ENCODE data around the gene CYP1A1. TPM values are rescaled to one million over a fixed set of nuclear protein-coding genes. Genes with fewer than 3 reads are reported as not detected.
"Not testable (repeated sequence)": the region's sequence is repeated elsewhere in the genome, so short reads cannot be mapped to it uniquely, and the experiment has no call there.

Gene CYP1A1
- total RNA-seq, 1 experiment from 2014 or later, result 1.3 TPM

- DNase-seq (ENCODE audit: low read depth), result no peak
Measured at GRCh38 chr15:74735305-74735704, 10.0 kb upstream of the CYP1A1 start.

GRCh38 chr15:74733269-74733668 is 7.9 kb upstream of the CYP1A1 start:
- no peak for DNase-seq (ENCODE audit: low read depth)

- DNase-seq (ENCODE audit: low read depth), result no peak
Measured at GRCh38 chr15:74732846-74733245, 7.5 kb upstream of the CYP1A1 start.

- DNase-seq (ENCODE audit: low read depth), result no peak
Measured at GRCh38 chr15:74730619-74731316, 5.4 kb upstream of the CYP1A1 start.

- DNase-seq (ENCODE audit: low read depth), result not testable (repeated sequence)
Measured at GRCh38 chr15:74729372-74729771, 4.0 kb upstream of the CYP1A1 start.

GRCh38 chr15:74728699-74729098 is 3.4 kb upstream of the CYP1A1 start:
- not testable (repeated sequence) for DNase-seq (ENCODE audit: low read depth)

GRCh38 chr15:74727727-74728126 is 2.4 kb upstream of the CYP1A1 start:
- DNase-seq (ENCODE audit: low read depth), result peak; percentile 18

GRCh38 chr15:74726774-74727164 is 1.4 kb upstream of the CYP1A1 start:
- no peak for DNase-seq (ENCODE audit: low read depth)

- peak; percentile 55 for DNase-seq (ENCODE audit: low read depth)
Measured at GRCh38 chr15:74725845-74726773, 781 bp upstream of the CYP1A1 start.

GRCh38 chr15:74724570-74725224 is 631 bp downstream of the CYP1A1 start:
- DNase-seq (ENCODE audit: low read depth), result no peak

GRCh38 chr15:74723754-74724334 is 1.5 kb downstream of the CYP1A1 start:
- DNase-seq (ENCODE audit: low read depth), result peak; percentile 72

- DNase-seq (ENCODE audit: low read depth), result no peak
Measured at GRCh38 chr15:74723187-74723586, 2.1 kb downstream of the CYP1A1 start.

- no peak for DNase-seq (ENCODE audit: low read depth)
Measured at GRCh38 chr15:74722591-74722990, 2.7 kb downstream of the CYP1A1 start.

GRCh38 chr15:74716651-74717050 is 8.7 kb downstream of the CYP1A1 start:
- no peak for DNase-seq (ENCODE audit: low read depth)

- DNase-seq (ENCODE audit: low read depth), result no peak
Measured at GRCh38 chr15:74712311-74712710, 13.0 kb downstream of the CYP1A1 start.

GRCh38 chr15:74710319-74711094 is 14.8 kb downstream of the CYP1A1 start:
- no peak for DNase-seq (ENCODE audit: low read depth)

GRCh38 chr15:74709892-74710291 is 15.4 kb downstream of the CYP1A1 start:
- DNase-seq (ENCODE audit: low read depth), result no peak

- DNase-seq (ENCODE audit: low read depth), result no peak
Measured at GRCh38 chr15:74709011-74709410, 16.3 kb downstream of the CYP1A1 start.

GRCh38 chr15:74696808-74697207 is 28.5 kb downstream of the CYP1A1 start:
- DNase-seq (ENCODE audit: low read depth), result no peak

GRCh38 chr15:74696398-74696729 is 29.0 kb downstream of the CYP1A1 start:
- DNase-seq (ENCODE audit: low read depth), result no peak

Data from RPMI7951 (cell line).